ENCODE measurements around the gene TDO2. TPM values are rescaled to one million over a fixed set of nuclear protein-coding genes. Genes with fewer than 3 reads are reported as not detected.

Gene TDO2
- total RNA-seq, 2 experiments from 2014 or later: not detected

GRCh38 chr4:155950461-155950860, 47.0 kb downstream of the TDO2 start:
- H3K36me3 Mint-ChIP-seq (ENCODE audit: low read depth): no peaks in the 10 kb centered on the region
- no peak for DNase-seq
- no peaks in the 10 kb centered on the region for H3K9me3 Mint-ChIP-seq
- peaks cover 15% of the 10 kb centered on the region for H3K4me1 Mint-ChIP-seq
- no peaks in the 10 kb centered on the region for H3K27me3 Mint-ChIP-seq
- no peak overlapping the region for H3K27ac Mint-ChIP-seq
- H3K4me3 Mint-ChIP-seq: no peak overlapping the region
- ChIA-PET CTCF (no interaction called here), POLR2A (no interaction called here)

- CTCF ChIA-PET: interaction anchor here (0.5 to 2.4 kb wide), 5 partner anchors 9 to 1403 kb away, joined by 3 to 21 read pairs (median 4); partner anchors contain the start of gene PLRG1
- Mint-ChIP-seq H3K27ac (no peak overlapping the region), H3K27me3 (peaks cover 4% of the 10 kb centered on the region), H3K4me3 (no peak overlapping the region), H3K4me1 (peaks cover 15% of the 10 kb centered on the region), H3K36me3 (ENCODE audit: low read depth) (no peaks in the 10 kb centered on the region), H3K9me3 (no peaks in the 10 kb centered on the region)
- POLR2A ChIA-PET: interaction anchor here (0.9 to 1.6 kb wide), 2 partner anchors 42 to 1402 kb away, joined by 3 to 9 read pairs; partner anchors contain the start of gene PLRG1
- no peak for DNase-seq
Observed at GRCh38 chr4:155952501-155952901, 49.0 kb downstream of the TDO2 start.

- DNase-seq: peak; percentile 78
- H3K9me3 Mint-ChIP-seq: no peaks in the 10 kb centered on the region
- peaks cover 15% of the 10 kb centered on the region for H3K4me1 Mint-ChIP-seq
- no peaks in the 10 kb centered on the region for H3K36me3 Mint-ChIP-seq (ENCODE audit: low read depth)
- ChIA-PET CTCF (interaction anchor here (0.7 to 2.4 kb wide), 10 partner anchors 9 to 1404 kb away, joined by 3 to 21 read pairs (median 3); partner anchors contain the start of gene PLRG1), POLR2A (interaction anchor here (0.6 to 1.6 kb wide), 9 partner anchors 9 to 1404 kb away, joined by 3 to 9 read pairs (median 3); partner anchors contain the start of gene PLRG1)
- H3K27me3 Mint-ChIP-seq: peaks cover 4% of the 10 kb centered on the region
- peak within 1 kb of the TSS; percentile 91 for H3K4me3 Mint-ChIP-seq
- H3K27ac Mint-ChIP-seq: peak within 1 kb of the TSS; percentile 93
Observed at GRCh38 chr4:155953151-155954117, 49.9 kb downstream of the TDO2 start, which contains the start of gene CTSO. CTSO (minus strand) TSS chr4:155953866; CDS start chr4:155953847, 19 bp downstream.

- CTCF ChIA-PET: interaction anchor here (0.9 to 2.4 kb wide), 9 partner anchors 9 to 1404 kb away, joined by 3 to 21 read pairs (median 3); partner anchors contain the start of gene PLRG1
- no peak for DNase-seq
- H3K9me3 Mint-ChIP-seq: no peaks in the 10 kb centered on the region
Observed at GRCh38 chr4:155954118-155954685, 50.7 kb downstream of the TDO2 start.

GRCh38 chr4:155954939-155955338, 51.4 kb downstream of the TDO2 start:
- ChIA-PET POLR2A (no interaction called here), CTCF (no interaction called here)
- no peak overlapping the region for H3K27ac Mint-ChIP-seq
- DNase-seq: no peak
- H3K36me3 Mint-ChIP-seq (ENCODE audit: low read depth): no peaks in the 10 kb centered on the region
- H3K4me3 Mint-ChIP-seq: no peak overlapping the region
- H3K4me1 Mint-ChIP-seq: peaks cover 15% of the 10 kb centered on the region
- peaks cover 4% of the 10 kb centered on the region for H3K27me3 Mint-ChIP-seq
- H3K9me3 Mint-ChIP-seq: no peaks in the 10 kb centered on the region

More at GRCh38 chr4:155954118-155954685, 50.7 kb downstream of the TDO2 start:
- POLR2A ChIA-PET: interaction anchor here (0.6 to 1.6 kb wide), 3 partner anchors 10 to 1404 kb away, joined by 3 to 9 read pairs (median 3); partner anchors contain the start of gene PLRG1
- Mint-ChIP-seq H3K36me3 (ENCODE audit: low read depth) (no peaks in the 10 kb centered on the region), H3K4me3 (peak overlapping the region; percentile 91), H3K4me1 (peaks cover 15% of the 10 kb centered on the region), H3K27ac (peak overlapping the region; percentile 93), H3K27me3 (peaks cover 4% of the 10 kb centered on the region)

- ChIA-PET POLR2A (no interaction called here), CTCF (no interaction called here)
- Mint-ChIP-seq H3K9me3 (no peaks in the 10 kb centered on the region), H3K4me3 (no peak overlapping the region), H3K36me3 (ENCODE audit: low read depth) (no peaks in the 10 kb centered on the region), H3K27ac (no peak overlapping the region), H3K4me1 (peaks cover 15% of the 10 kb centered on the region), H3K27me3 (peaks cover 5% of the 10 kb centered on the region)
- no peak for DNase-seq
Observed at GRCh38 chr4:155956461-155956860, 53.0 kb downstream of the TDO2 start.

GRCh38 chr4:155959417-155959816, 55.9 kb downstream of the TDO2 start:
- ChIA-PET CTCF (no interaction called here), POLR2A (no interaction called here)
- Mint-ChIP-seq H3K9me3 (no peaks in the 10 kb centered on the region), H3K4me3 (no peak overlapping the region), H3K4me1 (peaks cover 4% of the 10 kb centered on the region), H3K36me3 (ENCODE audit: low read depth) (no peaks in the 10 kb centered on the region), H3K27me3 (peaks cover 5% of the 10 kb centered on the region), H3K27ac (no peak overlapping the region)
- DNase-seq: no peak

GRCh38 chr4:155960522-155960921, 57.0 kb downstream of the TDO2 start:
- ChIA-PET POLR2A (no interaction called here), CTCF (no interaction called here)
- DNase-seq: no peak
- Mint-ChIP-seq H3K9me3 (no peaks in the 10 kb centered on the region), H3K4me3 (no peak overlapping the region), H3K36me3 (ENCODE audit: low read depth) (no peaks in the 10 kb centered on the region), H3K27ac (no peak overlapping the region), H3K27me3 (peaks cover 5% of the 10 kb centered on the region), H3K4me1 (peaks cover 4% of the 10 kb centered on the region)

GRCh38 chr4:155961575-155961974, 58.1 kb downstream of the TDO2 start:
- POLR2A ChIA-PET: no interaction called here
- no peak for DNase-seq
- no peaks in the 10 kb centered on the region for H3K36me3 Mint-ChIP-seq (ENCODE audit: low read depth)
- CTCF ChIA-PET: no interaction called here
- H3K27me3 Mint-ChIP-seq: peaks cover 1% of the 10 kb centered on the region
- no peak overlapping the region for H3K4me3 Mint-ChIP-seq
- no peaks in the 10 kb centered on the region for H3K9me3 Mint-ChIP-seq
- H3K4me1 Mint-ChIP-seq: peaks cover 4% of the 10 kb centered on the region
- no peak overlapping the region for H3K27ac Mint-ChIP-seq

GRCh38 chr4:155962767-155963166, 59.3 kb downstream of the TDO2 start:
- POLR2A ChIA-PET: no interaction called here
- Mint-ChIP-seq H3K9me3 (no peaks in the 10 kb centered on the region), H3K4me1 (peaks cover 4% of the 10 kb centered on the region), H3K27me3 (peaks cover 1% of the 10 kb centered on the region), H3K27ac (no peak overlapping the region), H3K36me3 (ENCODE audit: low read depth) (no peaks in the 10 kb centered on the region), H3K4me3 (no peak overlapping the region)
- DNase-seq: no peak
- CTCF ChIA-PET: interaction anchor here (0.9 to 1.0 kb wide), 2 partner anchors 9 to 15 kb away, joined by 3 read pairs; partner anchors contain the start of gene CTSO

GRCh38 chr4:155964016-155964891, 60.8 kb downstream of the TDO2 start:
- peaks cover 4% of the 10 kb centered on the region for H3K4me1 Mint-ChIP-seq
- H3K36me3 Mint-ChIP-seq (ENCODE audit: low read depth): no peaks in the 10 kb centered on the region
- DNase-seq: no peak
- H3K4me3 Mint-ChIP-seq: no peak overlapping the region
- no peak overlapping the region for H3K27ac Mint-ChIP-seq
- H3K27me3 Mint-ChIP-seq: peaks cover 1% of the 10 kb centered on the region
- H3K9me3 Mint-ChIP-seq: peaks cover 3% of the 10 kb centered on the region
- POLR2A ChIA-PET: interaction anchor here (0.6 kb wide), 1 partner anchor 11 kb away, joined by 3 read pairs; no protein-coding TSS in a partner anchor
- CTCF ChIA-PET: interaction anchor here (1.2 kb wide), 1 partner anchor 11 kb away, joined by 3 read pairs; the partner anchor contains the start of gene CTSO

- no peak for DNase-seq
- Mint-ChIP-seq H3K27ac (no peak overlapping the region), H3K4me1 (peaks cover 4% of the 10 kb centered on the region), H3K36me3 (ENCODE audit: low read depth) (no peaks in the 10 kb centered on the region), H3K27me3 (no peaks in the 10 kb centered on the region), H3K4me3 (no peak overlapping the region), H3K9me3 (peaks cover 3% of the 10 kb centered on the region)
- POLR2A ChIA-PET: no interaction called here
- CTCF ChIA-PET: interaction anchor here (1.0 kb wide), 1 partner anchor 10 kb away, joined by 3 read pairs; no protein-coding TSS in a partner anchor
Observed at GRCh38 chr4:155966171-155966570, 62.7 kb downstream of the TDO2 start.
